ENCODE measurements around the gene TMC1. TPM values are rescaled to one million over a fixed set of nuclear protein-coding genes. Genes with fewer than 3 reads are reported as not detected.
"Not testable (repeated sequence)": the region's sequence is repeated elsewhere in the genome, so short reads cannot be mapped to it uniquely, and the experiment has no call there.

TMC1 gene
- total RNA-seq, 4 donors from 2014 or later: 0.30 to 2.3 (median 0.44) TPM; not detected in 1

DNA sequence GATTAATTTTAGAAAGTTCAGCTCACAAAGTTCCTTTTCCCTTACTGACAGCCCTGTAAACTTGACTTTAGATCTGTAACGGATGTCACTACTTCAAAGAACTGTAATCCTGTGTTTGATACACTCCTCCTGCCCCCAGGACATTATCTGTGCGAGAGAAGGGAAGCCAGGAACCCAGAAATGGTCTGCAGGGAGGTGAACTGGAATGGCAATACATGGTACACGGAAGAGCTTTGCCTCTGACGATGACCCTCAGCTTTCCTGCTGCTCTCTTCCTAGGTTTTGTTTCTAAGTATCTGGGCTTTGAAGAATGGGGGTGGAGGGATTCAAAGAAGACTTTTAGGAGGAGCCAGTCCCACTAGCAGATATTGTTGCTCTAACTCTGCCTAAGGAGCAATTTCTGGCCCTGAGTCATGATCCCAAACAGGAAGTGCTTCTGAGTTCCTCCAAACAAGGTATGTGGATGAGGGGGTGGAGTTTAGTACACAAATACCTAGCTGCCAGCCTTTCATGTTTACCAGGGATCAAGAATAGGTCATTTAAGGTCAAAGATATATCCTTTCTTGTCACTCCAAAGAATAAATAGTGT lies 43.4 kb upstream of the TMC1 start:
- TF ChIP-seq, protein P1, sequence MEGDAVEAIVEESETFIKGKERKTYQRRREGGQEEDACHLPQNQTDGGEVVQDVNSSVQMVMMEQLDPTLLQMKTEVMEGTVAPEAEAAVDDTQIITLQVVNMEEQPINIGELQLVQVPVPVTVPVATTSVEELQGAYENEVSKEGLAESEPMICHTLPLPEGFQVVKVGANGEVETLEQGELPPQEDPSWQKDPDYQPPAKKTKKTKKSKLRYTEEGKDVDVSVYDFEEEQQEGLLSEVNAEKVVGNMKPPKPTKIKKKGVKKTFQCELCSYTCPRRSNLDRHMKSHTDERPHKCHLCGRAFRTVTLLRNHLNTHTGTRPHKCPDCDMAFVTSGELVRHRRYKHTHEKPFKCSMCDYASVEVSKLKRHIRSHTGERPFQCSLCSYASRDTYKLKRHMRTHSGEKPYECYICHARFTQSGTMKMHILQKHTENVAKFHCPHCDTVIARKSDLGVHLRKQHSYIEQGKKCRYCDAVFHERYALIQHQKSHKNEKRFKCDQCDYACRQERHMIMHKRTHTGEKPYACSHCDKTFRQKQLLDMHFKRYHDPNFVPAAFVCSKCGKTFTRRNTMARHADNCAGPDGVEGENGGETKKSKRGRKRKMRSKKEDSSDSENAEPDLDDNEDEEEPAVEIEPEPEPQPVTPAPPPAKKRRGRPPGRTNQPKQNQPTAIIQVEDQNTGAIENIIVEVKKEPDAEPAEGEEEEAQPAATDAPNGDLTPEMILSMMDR (IDR thresholded peaks at IDR 0.05): no peak
- TF ChIP-seq POLR2A (IDR thresholded peaks at IDR 0.05) (no peak), EP300 (IDR thresholded peaks at IDR 0.05) (no peak)
- Histone ChIP-seq H3K27ac (peak overlapping the region in 2 of 4 donors; percentile 40 to 58), H3K27me3 (no peaks in the 10 kb centered on the region), H3K4me3 (no peak overlapping the region), H3K36me3 (no peaks in the 10 kb centered on the region), H3K9me3 (no peaks in the 10 kb centered on the region), H3K4me1 (peaks cover 0 to 35% (median 6%) of the 10 kb centered on the region in 4 donors)
- DNase-seq (ENCODE audit: low spot score in 2 of 2): no peak
- 68 to 69% methylated on average over 4 of the region's 4 CpGs for whole genome bisulfite sequencing, 2 donors

DNA sequence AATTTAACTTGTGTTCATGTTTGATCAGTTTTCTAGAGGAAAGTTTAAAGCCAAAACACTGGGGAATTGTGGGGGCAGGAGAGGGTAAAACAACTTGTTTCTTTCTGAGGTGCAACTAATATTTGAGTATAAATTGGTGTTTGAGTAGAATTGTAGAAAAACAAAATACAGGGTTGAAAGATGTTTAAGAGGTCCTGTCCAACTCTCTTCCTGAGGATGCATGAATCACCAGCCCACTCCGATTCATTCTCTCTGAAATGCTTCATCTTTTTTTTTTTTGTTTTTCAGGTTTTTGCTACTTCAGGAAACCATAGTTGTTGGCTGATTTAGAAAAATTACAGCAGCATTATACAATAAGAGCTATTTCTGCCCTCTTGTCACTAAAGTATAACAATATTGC lies 42.4 kb upstream of the TMC1 start:
- Histone ChIP-seq H3K36me3 (no peaks in the 10 kb centered on the region), H3K27me3 (no peaks in the 10 kb centered on the region), H3K4me1 (peaks cover 0 to 34% (median 5%) of the 10 kb centered on the region in 4 donors), H3K27ac (peak overlapping the region in 1 of 4 donors; percentile 5), H3K4me3 (peak overlapping the region in 1 of 4 donors; percentile 2), H3K9me3 (no peaks in the 10 kb centered on the region)
- no peak for TF ChIP-seq POLR2A (IDR thresholded peaks at IDR 0.05)
- no peak for DNase-seq (ENCODE audit: low spot score in 2 of 2)
- 49 to 61% methylated on average over 1 of the region's 1 CpG for WGBS, 2 donors

DNA sequence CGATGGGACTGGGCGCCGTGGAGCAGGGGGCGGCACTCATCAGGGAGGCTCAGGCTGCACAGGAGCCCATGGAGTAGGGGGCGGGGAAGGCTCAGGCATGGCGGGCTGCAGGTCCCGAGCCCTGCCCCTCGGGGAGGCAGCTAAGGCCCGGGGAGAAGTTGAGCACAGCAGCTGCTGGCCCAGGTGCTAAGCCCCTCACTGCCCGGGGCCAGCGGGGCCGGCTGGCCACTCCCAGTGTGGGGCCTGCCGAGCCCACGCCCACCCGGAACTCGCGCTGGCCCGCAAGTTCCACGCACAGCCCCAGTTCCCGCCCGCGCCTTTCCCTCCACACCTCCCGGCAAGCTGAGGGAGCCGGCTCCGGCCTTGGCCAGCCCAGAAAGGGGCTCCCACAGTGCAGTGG lies 41.1 kb upstream of the TMC1 start:
- H3K27me3 ChIP-seq; H3K9me3 ChIP-seq; H3K27ac ChIP-seq; H3K4me3 ChIP-seq; H3K36me3 ChIP-seq; DNase-seq (ENCODE audit: low spot score in 2 of 2): not testable (repeated sequence)
- WGBS, 2 donors: 94 to 98% methylated on average over 22 to 24 of the region's 25 CpGs
- H3K4me1 ChIP-seq: peaks cover 0 to 27% (median 6%) of the 10 kb centered on the region in 4 donors

DNA sequence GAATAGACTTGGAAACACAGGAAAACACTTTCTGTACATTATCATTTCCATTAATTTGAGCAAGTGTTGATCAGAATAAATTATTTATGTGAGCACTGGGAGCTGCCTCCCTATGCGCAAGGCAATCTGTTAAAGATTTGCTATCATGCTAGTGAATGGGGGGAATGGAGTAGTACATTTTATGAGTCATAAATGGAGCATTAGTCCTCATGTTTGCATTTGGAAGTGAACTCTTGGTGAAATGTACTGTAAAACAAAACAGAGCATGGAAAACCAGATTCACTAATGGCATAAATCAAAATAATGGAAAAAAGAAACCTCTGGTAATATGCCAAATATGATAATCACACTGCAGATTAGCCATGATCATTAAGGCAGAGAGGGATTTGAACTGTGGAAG lies 40.5 kb upstream of the TMC1 start:
- Histone ChIP-seq H3K4me3 (no peak overlapping the region), H3K27me3 (no peaks in the 10 kb centered on the region), H3K27ac (no peak overlapping the region), H3K4me1 (peaks cover 0 to 32% (median 9%) of the 10 kb centered on the region in 4 donors), H3K9me3 (no peaks in the 10 kb centered on the region), H3K36me3 (no peaks in the 10 kb centered on the region)
- no peak for DNase-seq (ENCODE audit: low spot score in 2 of 2)
- TF ChIP-seq, protein P1 (IDR thresholded peaks at IDR 0.05): no peak
- TF ChIP-seq EP300 (IDR thresholded peaks at IDR 0.05) (no peak), POLR2A (IDR thresholded peaks at IDR 0.05) (no peak)
- 84 to 90% methylated on average over 1 of the region's 1 CpG for WGBS, 2 donors

DNA sequence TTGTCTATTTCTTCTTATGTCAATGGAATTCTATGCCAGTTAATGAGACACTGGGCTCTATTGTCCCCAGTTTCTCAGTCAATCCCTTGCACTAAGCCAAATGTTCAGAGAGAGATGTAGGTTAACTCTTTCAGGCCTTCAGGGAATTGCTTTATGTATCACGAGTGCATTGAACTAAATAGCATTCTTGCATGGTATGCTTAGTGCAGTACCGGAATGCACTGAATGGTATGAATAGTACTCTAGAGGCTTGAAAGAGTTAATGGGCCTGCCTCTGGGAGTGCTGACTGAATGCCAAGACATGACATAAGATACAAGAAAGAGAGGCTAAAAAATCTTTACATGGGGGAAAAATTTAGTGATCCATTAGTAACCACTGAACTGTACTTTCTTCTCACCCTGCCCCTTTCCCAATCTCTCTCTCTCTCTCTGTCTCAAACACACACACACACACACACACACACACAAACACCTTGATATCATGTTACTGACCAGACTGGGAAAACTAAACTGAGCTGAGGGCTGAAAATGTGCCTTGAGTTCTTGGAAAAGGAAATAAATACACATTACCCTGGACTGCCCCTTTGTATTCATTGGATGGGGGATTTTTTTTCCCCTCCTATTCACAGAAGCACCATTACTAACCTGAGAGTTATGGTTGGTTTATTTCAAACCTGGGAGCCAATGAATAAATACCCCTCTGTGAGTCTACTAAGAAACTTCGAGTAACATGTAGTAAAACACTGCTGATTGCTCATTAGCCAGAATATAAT lies 35.4 kb upstream of the TMC1 start:
- Histone ChIP-seq H3K27me3 (no peaks in the 10 kb centered on the region), H3K36me3 (no peaks in the 10 kb centered on the region), H3K27ac (peak overlapping the region in 3 of 4 donors; percentile 36 to 80 (median 37)), H3K9me3 (no peaks in the 10 kb centered on the region), H3K4me1 (peaks cover 0 to 26% (median 9%) of the 10 kb centered on the region in 4 donors), H3K4me3 (no peak overlapping the region)
- peak in 1 of 2 donors; percentile 19 for DNase-seq (ENCODE audit: low spot score in 2 of 2)
- TF ChIP-seq POLR2A (IDR thresholded peaks at IDR 0.05) (no peak), EP300 (IDR thresholded peaks at IDR 0.05) (peak in 1 of 2 donors; percentile 76)
- TF ChIP-seq, protein P1 (IDR thresholded peaks at IDR 0.05): no peak
- WGBS, 2 donors: 30 to 41% methylated on average over 3 of the region's 3 CpGs

DNA sequence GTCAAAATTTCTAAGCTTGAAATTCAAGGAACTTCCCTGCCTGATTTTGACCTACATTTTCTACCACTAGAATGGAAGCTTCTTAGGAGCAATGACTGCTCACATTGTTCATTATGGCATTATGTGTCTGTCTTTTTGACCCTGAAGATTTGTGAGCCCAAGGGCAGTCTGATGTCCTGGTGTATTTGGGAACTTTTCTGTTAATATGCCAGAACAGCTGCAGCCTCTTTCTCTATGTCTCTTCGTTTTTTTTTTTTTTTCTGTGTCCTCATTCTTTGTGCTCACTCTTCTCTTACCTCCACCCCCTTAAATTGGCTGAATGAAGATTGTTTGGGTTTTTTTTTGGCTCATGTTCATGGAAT lies 34.8 kb upstream of the TMC1 start:
- peaks cover 0 to 22% (median 9%) of the 10 kb centered on the region in 4 donors for H3K4me1 ChIP-seq
- WGBS, 2 donors: 32 to 34% methylated on average over 1 of the region's 1 CpG
- no peak for DNase-seq (ENCODE audit: low spot score in 2 of 2)
- no peak overlapping the region for H3K4me3 ChIP-seq
- TF ChIP-seq EP300 (IDR thresholded peaks at IDR 0.05): no peak
- TF ChIP-seq, protein P1 (IDR thresholded peaks at IDR 0.05): no peak
- no peak for TF ChIP-seq POLR2A (IDR thresholded peaks at IDR 0.05)
- H3K27me3 ChIP-seq: no peaks in the 10 kb centered on the region
- H3K9me3 ChIP-seq: no peaks in the 10 kb centered on the region
- H3K27ac ChIP-seq: peak overlapping the region in 3 of 4 donors; percentile 36 to 80 (median 37)
- no peaks in the 10 kb centered on the region for H3K36me3 ChIP-seq

DNA sequence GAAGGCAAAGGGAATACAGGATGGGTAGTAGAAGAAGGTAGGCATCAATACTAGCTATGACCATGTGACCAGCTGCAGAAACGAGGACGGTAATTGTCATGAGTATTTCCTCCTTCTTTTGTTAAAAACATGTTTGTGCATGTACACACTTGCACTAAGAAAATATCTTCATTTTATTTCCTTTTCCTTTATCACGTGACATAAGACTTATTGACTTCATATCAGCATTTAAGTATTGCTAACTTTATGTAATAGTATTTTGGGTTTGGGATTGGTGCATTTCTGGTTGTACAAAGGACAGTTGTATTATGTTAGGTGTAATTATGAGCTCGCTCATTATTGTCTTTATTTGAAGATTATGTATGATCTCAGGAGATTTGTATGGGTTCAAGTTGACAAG lies 33.7 kb upstream of the TMC1 start:
- not testable (repeated sequence) for H3K27ac ChIP-seq; H3K36me3 ChIP-seq; H3K27me3 ChIP-seq; DNase-seq (ENCODE audit: low spot score in 2 of 2); H3K9me3 ChIP-seq; H3K4me3 ChIP-seq
- 78 to 81% methylated on average over 4 of the region's 4 CpGs for WGBS, 2 donors
- H3K4me1 ChIP-seq: peaks cover 0 to 22% (median 9%) of the 10 kb centered on the region in 4 donors

All from tibial nerve (tissue), 4 donors.